Testis (tissue), 2 donors: ENCODE data around the gene COX19.

Source experiments
- CTCF ChIP-seq, 3 experiments: fragments of 450-650 bp in 2 of 3; fragments of 200-600 bp in 1 of 3; sonication (generic) in 1 of 3; IDR thresholded peaks; one replicate each; pipeline ENCODE4 v1.5.1; 2016 to 2019; ENCODE audit warnings: antibody characterized with exemption in 3 of 3, mild to moderate bottlenecking in 2 of 3, moderate library complexity in 1 of 3
- POLR2A ChIP-seq: fragments of 450-650 bp; IDR thresholded peaks from one replicate; pipeline ENCODE4 v1.6.1; 2017; ENCODE audit warnings: antibody characterized with exemption, mild to moderate bottlenecking, moderate library complexity

- no peak for TF ChIP-seq CTCF (IDR thresholded peaks at IDR 0.05)
- no peak for TF ChIP-seq POLR2A
Observed at GRCh38 chr7:982511-983003, 7.2 kb upstream of the COX19 start.
